ENCODE data around the gene USP10.

The USP10 gene

DNA sequence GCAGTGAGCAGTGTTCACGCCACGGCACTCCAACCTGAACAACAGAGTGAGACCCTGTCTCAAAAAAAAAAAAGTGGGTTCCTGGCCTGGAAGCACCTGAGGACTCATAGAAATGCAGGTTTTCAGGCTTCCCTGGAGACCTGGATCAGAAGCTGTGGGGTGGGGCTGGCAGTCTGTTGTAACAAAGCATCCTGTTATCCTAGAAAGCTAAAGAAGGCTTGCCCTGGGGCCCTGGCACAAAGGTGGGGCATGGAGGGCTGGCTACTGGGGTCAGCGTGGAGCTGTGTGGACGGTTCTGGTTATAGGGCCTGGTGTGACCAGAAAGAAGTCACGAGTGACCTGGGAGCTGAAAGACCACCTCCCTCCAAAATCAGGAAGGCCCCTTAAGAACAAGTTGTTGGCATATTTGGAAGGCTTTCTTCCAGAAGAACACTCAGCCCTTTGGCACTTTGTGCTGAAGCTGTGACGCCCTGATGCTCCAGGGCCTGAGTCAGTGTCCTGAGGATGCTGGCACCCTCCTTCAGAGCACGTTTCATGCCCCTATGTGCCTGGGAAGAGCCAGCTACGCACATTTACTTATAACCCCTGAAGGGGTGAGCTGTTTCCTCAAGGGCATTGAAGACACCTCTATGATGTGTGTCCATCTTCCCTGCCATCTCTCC lies 126.2 kb downstream of the USP10 start (continued):
- TF ChIP-seq SP3 (tag by site-specific recombination; IDR thresholded peaks at IDR 0.05) (no peak), ZNF692 (tag by site-specific recombination; IDR thresholded peaks at IDR 0.05) (no peak), ZNF623 (tag by site-specific recombination; IDR thresholded peaks at IDR 0.05) (no peak)

DNA sequence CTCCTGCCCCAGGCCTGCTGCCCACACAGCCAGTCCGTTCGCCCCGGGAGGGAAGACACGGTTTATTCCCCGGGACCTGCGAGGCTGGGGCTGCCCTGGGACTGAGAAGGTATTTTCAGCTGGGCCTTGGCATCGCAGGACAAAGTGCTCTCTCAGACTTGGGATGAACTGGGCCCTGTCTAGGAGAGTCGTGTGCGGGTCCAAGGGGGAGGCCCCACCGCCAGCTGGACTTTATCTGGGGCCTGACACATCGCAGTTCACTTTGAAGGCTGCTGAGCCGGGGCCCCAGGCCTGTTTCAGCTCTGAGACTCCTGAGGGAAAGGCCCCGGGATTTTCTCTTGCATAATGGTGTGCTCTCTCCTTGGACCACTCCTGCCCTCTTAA lies 126.8 kb downstream of the USP10 start:
- Histone ChIP-seq H3K9me3 (ENCODE audit: control insufficient read depth, insufficient read depth, low read depth, low read length) (no peaks in the 10 kb centered on the region), H3K4me1 (ENCODE audit: control insufficient read depth, insufficient read depth, low read length) (no peaks in the 10 kb centered on the region), H3K4me3 (ENCODE audit: low read depth, low read length) (no peak overlapping the region), H3K36me3 (ENCODE audit: control insufficient read depth in 2 of 2, insufficient read depth in 1 of 2, low read length in 2 of 2) (no peaks in the 10 kb centered on the region), H3K27ac (ENCODE audit: extremely low read depth, low read depth, low read length) (no peak overlapping the region)
- TF ChIP-seq, protein P1, sequence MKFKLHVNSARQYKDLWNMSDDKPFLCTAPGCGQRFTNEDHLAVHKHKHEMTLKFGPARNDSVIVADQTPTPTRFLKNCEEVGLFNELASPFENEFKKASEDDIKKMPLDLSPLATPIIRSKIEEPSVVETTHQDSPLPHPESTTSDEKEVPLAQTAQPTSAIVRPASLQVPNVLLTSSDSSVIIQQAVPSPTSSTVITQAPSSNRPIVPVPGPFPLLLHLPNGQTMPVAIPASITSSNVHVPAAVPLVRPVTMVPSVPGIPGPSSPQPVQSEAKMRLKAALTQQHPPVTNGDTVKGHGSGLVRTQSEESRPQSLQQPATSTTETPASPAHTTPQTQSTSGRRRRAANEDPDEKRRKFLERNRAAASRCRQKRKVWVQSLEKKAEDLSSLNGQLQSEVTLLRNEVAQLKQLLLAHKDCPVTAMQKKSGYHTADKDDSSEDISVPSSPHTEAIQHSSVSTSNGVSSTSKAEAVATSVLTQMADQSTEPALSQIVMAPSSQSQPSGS (tag by site-specific recombination; IDR thresholded peaks at IDR 0.05; ENCODE audit: low read depth), result no peak
- TF ChIP-seq ZNF544 (tag by site-specific recombination; IDR thresholded peaks at IDR 0.05), result no peak
- no peak for TF ChIP-seq ZNF404 (tag by site-specific recombination; IDR thresholded peaks at IDR 0.05)
- no peak for TF ChIP-seq MZF1 (tag by site-specific recombination; IDR thresholded peaks at IDR 0.05; ENCODE audit: borderline replicate concordance)
- TF ChIP-seq ZNF37A (tag by site-specific recombination; IDR thresholded peaks at IDR 0.05), result no peak
- TF ChIP-seq ZSCAN16 (tag by site-specific recombination; IDR thresholded peaks at IDR 0.05), result no peak
- TF ChIP-seq ZNF311 (tag by site-specific recombination; IDR thresholded peaks at IDR 0.05; ENCODE audit: borderline replicate concordance), result no peak
- CTCF ChIA-PET, result interaction anchor here (0.5 kb wide), 1 partner anchor 291 kb away, joined by 3 read pairs; no protein-coding TSS in a partner anchor
- POLR2A ChIA-PET, result no interaction called here

- POLR2A ChIA-PET, result no interaction called here
Observed at GRCh38 chr16:84827131-84827574, 127.4 kb downstream of the USP10 start.

DNA sequence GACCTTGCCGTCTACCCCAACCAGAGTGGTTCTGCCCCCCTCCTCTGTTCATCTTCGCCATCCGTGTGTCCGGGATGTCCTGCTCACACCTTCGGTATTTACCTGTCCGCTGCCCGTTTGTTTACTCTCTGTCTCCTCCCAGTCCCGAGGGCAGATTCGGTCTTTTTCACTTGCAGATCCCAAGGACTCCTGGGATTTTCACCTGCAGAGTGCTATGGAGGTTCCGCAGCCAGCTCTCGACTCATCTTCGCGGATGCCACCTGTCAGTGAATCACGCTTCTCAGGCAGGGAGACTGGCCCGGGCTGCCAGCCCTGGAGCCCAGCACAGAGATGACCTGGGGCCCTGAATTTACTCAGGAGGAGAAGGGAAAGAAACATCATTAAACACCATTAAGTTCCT lies 128.1 kb downstream of the USP10 start:
- ChIA-PET CTCF (no interaction called here), POLR2A (no interaction called here)
- no peaks in the 10 kb centered on the region for H3K36me3 ChIP-seq (ENCODE audit: control insufficient read depth in 2 of 2, insufficient read depth in 1 of 2, low read length in 2 of 2)
- no peak overlapping the region for H3K27ac ChIP-seq (ENCODE audit: extremely low read depth, low read depth, low read length)
- H3K9me3 ChIP-seq (ENCODE audit: control insufficient read depth, insufficient read depth, low read depth, low read length), result no peaks in the 10 kb centered on the region
- TF ChIP-seq FEZF1 (tag by site-specific recombination; IDR thresholded peaks at IDR 0.05) (no peak), ZNF776 (tag by site-specific recombination; IDR thresholded peaks at IDR 0.05; ENCODE audit: borderline replicate concordance) (no peak), ZNF747 (tag by site-specific recombination; IDR thresholded peaks at IDR 0.05) (no peak)
- no peak overlapping the region for H3K4me3 ChIP-seq (ENCODE audit: low read depth, low read length)
- no peaks in the 10 kb centered on the region for H3K4me1 ChIP-seq (ENCODE audit: control insufficient read depth, insufficient read depth, low read length)

More at GRCh38 chr16:84827131-84827574, 127.4 kb downstream of the USP10 start:
- Histone ChIP-seq H3K4me3 (ENCODE audit: low read depth, low read length) (no peak overlapping the region), H3K4me1 (ENCODE audit: control insufficient read depth, insufficient read depth, low read length) (no peaks in the 10 kb centered on the region), H3K9me3 (ENCODE audit: control insufficient read depth, insufficient read depth, low read depth, low read length) (no peaks in the 10 kb centered on the region), H3K27ac (ENCODE audit: extremely low read depth, low read depth, low read length) (no peak overlapping the region), H3K36me3 (ENCODE audit: control insufficient read depth in 2 of 2, insufficient read depth in 1 of 2, low read length in 2 of 2) (no peaks in the 10 kb centered on the region)
- CTCF ChIA-PET, result interaction anchor here (0.5 kb wide), 1 partner anchor 290 kb away, joined by 3 read pairs; no protein-coding TSS in a partner anchor
- TF ChIP-seq ZNF560 (tag by site-specific recombination; IDR thresholded peaks at IDR 0.05; ENCODE audit: borderline replicate concordance), result no peak
- TF ChIP-seq ZNF473 (tag by site-specific recombination; IDR thresholded peaks at IDR 0.05), result no peak
- TF ChIP-seq ZNF114 (tag by site-specific recombination; IDR thresholded peaks at IDR 0.05), result no peak
- no peak for TF ChIP-seq SALL2 (tag by site-specific recombination; IDR thresholded peaks at IDR 0.05; ENCODE audit: borderline replicate concordance)
- TF ChIP-seq ZNF184 (tag by site-specific recombination; IDR thresholded peaks at IDR 0.05), result no peak
- TF ChIP-seq ZNF514 (tag by site-specific recombination; IDR thresholded peaks at IDR 0.05), result no peak
- TF ChIP-seq RBAK (tag by site-specific recombination; IDR thresholded peaks at IDR 0.05), result no peak
- no peak for TF ChIP-seq ZBTB21 (tag by site-specific recombination; IDR thresholded peaks at IDR 0.05)
- no peak for TF ChIP-seq KLF8 (tag by site-specific recombination; IDR thresholded peaks at IDR 0.05)

All from HEK293 (cell line).